ENCODE measurements around the gene GRN. TPM values are rescaled to one million over a fixed set of nuclear protein-coding genes. Genes with fewer than 3 reads are reported as not detected.

Gene GRN
- total and polyA plus RNA-seq, 2 of the 8 experiments (the other 6 are each of a cell fraction or from before 2014, with no cell fraction given), result 108 to 387 TPM

DNA sequence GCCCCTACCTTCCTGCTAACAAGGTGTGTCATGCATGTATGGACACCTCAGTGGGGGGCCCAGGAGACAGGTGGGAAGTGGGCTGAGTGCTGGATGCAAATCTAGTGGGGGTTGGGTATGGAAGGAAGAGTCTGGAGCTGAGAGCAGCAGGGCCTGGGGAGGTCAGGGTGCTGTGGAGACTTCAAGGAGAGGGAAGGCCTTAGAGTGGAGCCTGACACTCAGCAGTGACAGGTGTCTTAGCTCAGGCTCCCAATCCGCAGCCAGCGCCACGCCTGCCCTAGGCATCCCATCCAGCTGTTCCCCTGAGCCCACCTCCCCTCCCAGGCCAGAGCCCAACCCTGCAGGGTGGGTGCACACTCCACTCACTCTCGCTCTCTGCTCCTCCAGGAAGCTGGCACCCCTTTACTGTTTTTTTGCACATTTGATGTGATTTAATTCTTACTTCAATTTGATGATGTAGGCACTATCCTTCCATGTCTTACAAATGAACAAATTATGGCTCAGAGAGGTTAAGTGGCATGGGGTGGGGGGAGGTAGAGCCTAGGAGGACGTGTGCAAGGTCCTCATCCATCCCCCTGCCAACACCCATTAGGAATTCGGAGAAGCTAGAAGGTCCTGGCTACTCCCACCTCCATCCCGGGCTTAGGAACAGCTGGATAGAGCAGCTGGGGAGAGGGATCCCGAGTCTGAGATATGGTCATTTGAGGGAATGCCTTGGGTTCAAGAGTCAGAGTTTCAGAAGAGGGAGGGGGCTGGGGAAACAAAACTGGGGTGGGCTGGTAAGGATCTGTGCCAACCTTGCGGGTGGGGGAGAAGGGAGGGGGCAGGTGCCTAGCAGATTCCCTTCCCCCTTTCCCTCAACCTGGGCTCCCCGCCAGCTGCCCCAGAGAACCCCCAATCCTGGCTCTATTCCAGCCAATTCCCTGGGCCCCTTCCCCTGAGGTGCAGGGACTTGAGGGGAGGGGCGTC lies 16.5 kb downstream of the GRN start (continued):
- TF ChIP-seq CHD7 (IDR thresholded peaks at IDR 0.05; ENCODE audit: insufficient replicate concordance, low read length), result no peak
- TF ChIP-seq POU5F1 (IDR thresholded peaks at IDR 0.05; ENCODE audit: low read depth, low read length), result no peak
- TF ChIP-seq EGR1 (IDR thresholded peaks at IDR 0.05; ENCODE audit: borderline replicate concordance, low read depth, low read length), result no peak
